Gastrocnemius medialis (tissue), 4 donors: ENCODE measurements around the gene KCNIP4. TPM values are rescaled to one million over a fixed set of nuclear protein-coding genes. Genes with fewer than 3 reads are reported as not detected.

Experiments used
- ATAC-seq, 2 donors: fragments of 150-250 bp; one replicate each; pipeline ENCODE4 v1.9.1; 2016
- DNase-seq, 2 donors: peaks; one replicate each; pipeline ENCODE4 v3.0.0-alpha.2; 2019
- H3K27ac ChIP-seq, 4 donors: fragments of 200-600 bp; sonication (generic); 1 replicate in 1 of 4; 2 replicates in 3 of 4; pipeline ENCODE4 v1.5.1; 2016 to 2018; ENCODE audit warnings: mild to moderate bottlenecking in 2 of 4, moderate library complexity in 1 of 4
- H3K27me3 ChIP-seq, 3 donors: fragments of 200-600 bp; sonication (generic) in 2 of 3; 1 replicate in 1 of 3; 2 replicates in 2 of 3; pipeline versions ENCODE4 v1.5.1 to v1.6.0; 2016 to 2019; ENCODE audit warnings: mild to moderate bottlenecking in 1 of 3, moderate library complexity in 1 of 3
- H3K36me3 ChIP-seq, 2 donors: fragments of 200-600 bp; sonication (generic) in 1 of 2; one replicate each; pipeline ENCODE4 v1.5.1; 2017 to 2018
- H3K4me1 ChIP-seq, 2 donors: fragments of 200-600 bp; sonication (generic) in 1 of 2; one replicate each; pipeline ENCODE4 v1.5.1; 2016 to 2017; ENCODE audit warnings: mild to moderate bottlenecking in 2 of 2
- H3K4me3 ChIP-seq, 4 donors: fragments of 200-600 bp; sonication (generic) in 3 of 4; 1 replicate in 1 of 4; 2 replicates in 3 of 4; pipeline ENCODE4 v1.5.1; 2016 to 2019; ENCODE audit warnings: mild to moderate bottlenecking in 2 of 4
- H3K9me3 ChIP-seq, 3 donors: fragments of 200-600 bp; sonication (generic) in 2 of 3; 1 replicate in 1 of 3; 2 replicates in 2 of 3; pipeline ENCODE4 v1.5.1; 2016 to 2019
- POLR2A ChIP-seq, 2 donors: fragments of 450-650 bp; IDR thresholded peaks; one replicate each; pipeline ENCODE4 v1.6.1; 2017; ENCODE audit warnings: antibody characterized with exemption in 2 of 2, mild to moderate bottlenecking in 2 of 2, moderate library complexity in 2 of 2
- in situ Hi-C, 4 donors: fragments of 200-750 bp; cut with MboI; loops; one replicate each; pipeline versions ENCODE4 v1.15.0 to v1.8.0; 2017; ENCODE audit warnings: low sequenced_read_pairs in 4 of 4
- intact Hi-C: fragments of 100-400 bp; cut with DNase I; formaldehyde crosslinking; loops from one replicate; pipeline ENCODE4 v1.15.1; 2023; ENCODE audit warnings: low total_unique reads
- total RNA-seq, 4 donors: library from RNA; depleted of rRNA; stranded (reverse); fragments of >200 nt; gene quantifications; one replicate each; pipeline versions ENCODE4 v1.1.0 to v1.2.3, GENCODE V29; 2016
- TF ChIP-seq, protein P1 (sequence below), 5 experiments: fragments of 450-650 bp in 3 of 5; fragments of 200-600 bp in 2 of 5; sonication (generic) in 2 of 5; IDR thresholded peaks in 4 of 5; conservative IDR thresholded peaks in 1 of 5; 1 replicate in 4 of 5; 2 replicates in 1 of 5; pipeline ENCODE4 v1.5.1; 2016 to 2019; ENCODE audit warnings: antibody characterized with exemption in 5 of 5, mild to moderate bottlenecking in 3 of 5, moderate library complexity in 3 of 5

KCNIP4 gene
- total RNA-seq, 4 donors from 2014 or later = not detected

DNA sequence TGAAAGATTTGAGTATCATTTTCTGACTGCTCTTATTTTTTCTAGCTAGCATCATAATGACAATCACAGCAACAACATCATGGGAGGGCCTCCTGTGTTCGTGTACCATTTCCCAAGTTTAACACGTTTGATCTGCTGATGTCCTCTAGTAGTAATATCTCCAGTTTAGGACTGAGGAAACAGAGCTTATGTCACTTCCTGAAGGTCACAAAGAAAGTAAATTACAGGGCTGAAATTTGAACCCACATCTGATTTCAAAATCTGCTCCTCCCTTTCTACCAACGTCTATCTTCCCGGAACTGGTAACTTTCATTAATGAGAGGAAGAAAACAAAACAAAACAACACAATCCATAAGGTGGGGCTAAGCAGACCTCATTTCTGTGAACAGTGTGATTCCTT lies 945.6 kb downstream of the KCNIP4 start:
- intact Hi-C loops = no loop called here

DNA sequence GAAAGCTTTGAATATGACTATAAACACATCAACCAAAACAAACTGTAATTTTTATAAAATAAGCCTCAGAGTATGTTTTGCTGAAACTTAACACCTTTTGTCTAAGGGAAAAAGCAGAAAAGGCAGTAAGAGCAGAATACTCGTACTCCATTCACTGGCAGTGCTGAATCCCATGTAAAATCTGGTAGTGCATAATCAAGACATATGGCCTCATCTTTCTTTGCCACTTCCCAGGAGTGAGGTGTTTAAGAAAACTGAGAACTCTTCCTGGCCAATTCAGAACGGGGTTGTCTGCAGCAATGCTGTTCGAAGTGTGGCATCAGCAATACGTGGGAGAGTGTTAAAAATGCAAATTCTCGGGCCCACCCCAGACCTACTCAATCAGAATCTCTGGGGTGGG lies 946.3 kb downstream of the KCNIP4 start:
- no peaks in the 10 kb centered on the region for H3K27me3 ChIP-seq
- in situ Hi-C loops = no loop called here
- H3K36me3 ChIP-seq = no peaks in the 10 kb centered on the region
- TF ChIP-seq, protein P1, sequence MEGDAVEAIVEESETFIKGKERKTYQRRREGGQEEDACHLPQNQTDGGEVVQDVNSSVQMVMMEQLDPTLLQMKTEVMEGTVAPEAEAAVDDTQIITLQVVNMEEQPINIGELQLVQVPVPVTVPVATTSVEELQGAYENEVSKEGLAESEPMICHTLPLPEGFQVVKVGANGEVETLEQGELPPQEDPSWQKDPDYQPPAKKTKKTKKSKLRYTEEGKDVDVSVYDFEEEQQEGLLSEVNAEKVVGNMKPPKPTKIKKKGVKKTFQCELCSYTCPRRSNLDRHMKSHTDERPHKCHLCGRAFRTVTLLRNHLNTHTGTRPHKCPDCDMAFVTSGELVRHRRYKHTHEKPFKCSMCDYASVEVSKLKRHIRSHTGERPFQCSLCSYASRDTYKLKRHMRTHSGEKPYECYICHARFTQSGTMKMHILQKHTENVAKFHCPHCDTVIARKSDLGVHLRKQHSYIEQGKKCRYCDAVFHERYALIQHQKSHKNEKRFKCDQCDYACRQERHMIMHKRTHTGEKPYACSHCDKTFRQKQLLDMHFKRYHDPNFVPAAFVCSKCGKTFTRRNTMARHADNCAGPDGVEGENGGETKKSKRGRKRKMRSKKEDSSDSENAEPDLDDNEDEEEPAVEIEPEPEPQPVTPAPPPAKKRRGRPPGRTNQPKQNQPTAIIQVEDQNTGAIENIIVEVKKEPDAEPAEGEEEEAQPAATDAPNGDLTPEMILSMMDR (IDR thresholded peaks at IDR 0.05 in 4 of 5, conservative IDR thresholded peaks at IDR 0.05 in 1 of 5) = no peak
- no peak for TF ChIP-seq POLR2A (IDR thresholded peaks at IDR 0.05)
- no peaks in the 10 kb centered on the region for H3K4me1 ChIP-seq
- H3K4me3 ChIP-seq = no peak overlapping the region
- DNase-seq (no peak), ATAC-seq (no peak)
- H3K27ac ChIP-seq = no peak overlapping the region
- H3K9me3 ChIP-seq = no peaks in the 10 kb centered on the region
- intact Hi-C loops = no loop called here

More for the DNA sequence above, 945.6 kb downstream of the KCNIP4 start:
- Histone ChIP-seq H3K9me3 (no peaks in the 10 kb centered on the region), H3K4me1 (no peaks in the 10 kb centered on the region), H3K36me3 (no peaks in the 10 kb centered on the region), H3K27me3 (no peaks in the 10 kb centered on the region), H3K27ac (no peak overlapping the region), H3K4me3 (no peak overlapping the region)
- TF ChIP-seq POLR2A (IDR thresholded peaks at IDR 0.05) = no peak
- TF ChIP-seq, protein P1 (IDR thresholded peaks at IDR 0.05 in 4 of 5, conservative IDR thresholded peaks at IDR 0.05 in 1 of 5) = no peak
- in situ Hi-C loops = no loop called here
- no peak for ATAC-seq
- DNase-seq = no peak

DNA sequence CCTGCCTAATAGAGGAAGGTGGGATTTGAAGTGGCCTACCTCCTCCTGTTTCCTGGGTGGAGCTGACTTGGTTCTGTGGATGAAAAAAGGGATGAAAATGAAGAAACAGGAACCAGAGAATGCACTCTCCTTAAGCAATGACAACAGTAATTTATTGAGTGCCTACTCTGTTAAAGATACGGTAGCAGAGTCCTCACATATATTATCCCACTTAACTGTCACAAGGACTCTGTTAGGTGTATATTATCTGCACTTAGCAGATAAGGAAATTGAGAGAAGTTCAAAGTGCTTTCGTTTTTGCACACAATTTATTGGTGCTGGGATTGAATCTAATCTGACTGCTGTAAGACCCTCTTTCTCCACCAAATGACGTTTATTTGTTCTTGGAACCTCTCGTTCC lies 947.1 kb downstream of the KCNIP4 start:
- TF ChIP-seq, protein P1 (IDR thresholded peaks at IDR 0.05 in 4 of 5, conservative IDR thresholded peaks at IDR 0.05 in 1 of 5) = no peak
- TF ChIP-seq POLR2A (IDR thresholded peaks at IDR 0.05) = no peak
- in situ Hi-C loops (no loop called here), intact Hi-C loops (no loop called here)
- no peaks in the 10 kb centered on the region for H3K9me3 ChIP-seq
- no peak overlapping the region for H3K4me3 ChIP-seq
- ATAC-seq (no peak), DNase-seq (no peak)
- H3K27ac ChIP-seq = no peak overlapping the region
- no peaks in the 10 kb centered on the region for H3K4me1 ChIP-seq
- no peaks in the 10 kb centered on the region for H3K27me3 ChIP-seq
- no peaks in the 10 kb centered on the region for H3K36me3 ChIP-seq

DNA sequence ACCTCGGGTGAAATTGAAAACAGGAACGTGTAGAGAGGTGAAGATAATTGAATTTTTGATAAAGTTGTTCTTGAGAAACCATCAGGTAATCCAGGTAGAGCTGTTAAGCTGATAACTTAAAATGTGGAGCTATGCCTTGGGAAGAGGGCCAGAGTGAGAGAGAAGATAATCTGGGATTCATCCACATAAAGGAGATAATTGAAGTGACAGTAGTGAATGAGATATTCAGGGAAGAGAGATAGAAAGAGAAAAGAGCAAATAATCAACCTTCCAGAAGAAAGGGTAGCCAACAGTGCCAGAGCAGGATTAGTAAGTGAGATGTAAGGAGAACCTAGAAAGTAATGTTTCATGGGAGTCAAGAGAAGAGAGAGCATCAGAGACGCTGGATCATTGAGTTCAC lies 950.7 kb downstream of the KCNIP4 start:
- intact Hi-C loops = no loop called here
- Histone ChIP-seq H3K27me3 (no peaks in the 10 kb centered on the region), H3K9me3 (no peaks in the 10 kb centered on the region), H3K36me3 (no peaks in the 10 kb centered on the region), H3K4me3 (no peak overlapping the region), H3K4me1 (no peaks in the 10 kb centered on the region), H3K27ac (no peak overlapping the region)
- in situ Hi-C loops = no loop called here
- DNase-seq (no peak), ATAC-seq (no peak)
- no peak for TF ChIP-seq POLR2A (IDR thresholded peaks at IDR 0.05)
- TF ChIP-seq, protein P1 (IDR thresholded peaks at IDR 0.05 in 4 of 5, conservative IDR thresholded peaks at IDR 0.05 in 1 of 5) = no peak

DNA sequence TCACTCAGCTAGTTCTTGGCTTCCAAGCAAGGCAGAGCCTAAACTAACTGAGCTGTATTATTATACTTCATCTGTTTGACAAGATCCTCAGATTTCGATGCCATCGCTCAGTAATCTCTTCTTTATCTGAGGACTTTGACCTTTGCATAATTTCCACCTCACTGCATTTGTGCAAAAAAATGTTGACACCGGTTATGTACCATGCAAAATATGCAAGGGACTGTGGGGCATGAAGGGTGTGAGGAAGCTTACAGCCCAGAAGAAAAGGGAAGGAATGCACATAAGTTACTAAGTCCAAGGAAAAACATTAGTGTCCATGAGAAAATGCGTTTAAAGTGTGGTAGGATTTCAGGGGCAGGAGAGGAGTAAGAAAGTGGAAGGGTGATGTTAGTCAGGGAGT lies 953.0 kb downstream of the KCNIP4 start:
- no peak overlapping the region for H3K4me3 ChIP-seq
- H3K9me3 ChIP-seq = no peaks in the 10 kb centered on the region
- no peaks in the 10 kb centered on the region for H3K27me3 ChIP-seq
- H3K4me1 ChIP-seq = no peaks in the 10 kb centered on the region
- intact Hi-C loops (no loop called here), in situ Hi-C loops (no loop called here)
- TF ChIP-seq, protein P1 (IDR thresholded peaks at IDR 0.05 in 4 of 5, conservative IDR thresholded peaks at IDR 0.05 in 1 of 5) = no peak
- TF ChIP-seq POLR2A (IDR thresholded peaks at IDR 0.05) = no peak
- DNase-seq = no peak
- H3K36me3 ChIP-seq = no peaks in the 10 kb centered on the region
- no peak for ATAC-seq
- H3K27ac ChIP-seq = no peak overlapping the region
